Endodermal cell (in vitro differentiated cells): Measurements from ENCODE around the gene CERS6. TPM values are rescaled to one million over a fixed set of nuclear protein-coding genes. Genes with fewer than 3 reads are reported as not detected.

Experiments
- DNase-seq: peaks from one replicate; pipeline ENCODE4 v3.0.0-alpha.2; 2017
- H3K27ac ChIP-seq: 2 replicates; pipeline ENCODE4 v1.5.1; 2013; ENCODE audit warnings: mild to moderate bottlenecking, low read depth, low read length, moderate library complexity
- H3K27me3 ChIP-seq: 2 replicates; pipeline ENCODE4 v1.6.1; 2013; ENCODE audit warnings: mild to moderate bottlenecking, low read length, moderate library complexity; ENCODE audit not compliant: insufficient read depth, control insufficient read depth, poor library complexity, severe bottlenecking
- H3K36me3 ChIP-seq: 2 replicates; pipeline ENCODE4 v1.7.0; 2013; ENCODE audit warnings: mild to moderate bottlenecking, low read length, moderate library complexity; ENCODE audit not compliant: control insufficient read depth, insufficient read depth
- H3K4me1 ChIP-seq: one replicate; pipeline ENCODE4 v1.7.0; 2013; ENCODE audit warnings: low read length; ENCODE audit not compliant: control insufficient read depth, insufficient read depth
- H3K4me3 ChIP-seq: 2 replicates; pipeline ENCODE4 v1.5.1; 2013; ENCODE audit warnings: mild to moderate bottlenecking, low read length, moderate library complexity
- H3K9ac ChIP-seq: 2 replicates; pipeline ENCODE4 v1.6.1; 2013; ENCODE audit warnings: mild to moderate bottlenecking, low read length, moderate library complexity; ENCODE audit not compliant: poor library complexity, severe bottlenecking; ENCODE audit errors: extremely low read depth
- H3K9me3 ChIP-seq: 2 replicates; pipeline ENCODE4 v1.6.1; 2013; ENCODE audit warnings: mild to moderate bottlenecking, low read length, moderate library complexity; ENCODE audit not compliant: control insufficient read depth
- H3K27ac Mint-ChIP-seq: 2 replicates; pipeline ENCODE4 v1.8.0; 2020; ENCODE audit warnings: mixed read lengths
- H3K27me3 Mint-ChIP-seq: 2 replicates; pipeline ENCODE4 v1.8.0; 2021; ENCODE audit warnings: mild to moderate bottlenecking, mixed read lengths; ENCODE audit not compliant: insufficient read depth
- H3K36me3 Mint-ChIP-seq: 2 replicates; pipeline ENCODE4 v1.8.0; 2020; ENCODE audit warnings: low read depth, mixed read lengths
- H3K4me1 Mint-ChIP-seq: 2 replicates; pipeline ENCODE4 v1.8.0; 2020; ENCODE audit warnings: mixed read lengths
- H3K4me3 Mint-ChIP-seq: 2 replicates; pipeline ENCODE4 v1.8.0; 2020; ENCODE audit warnings: mild to moderate bottlenecking, moderate library complexity, mixed read lengths
- H3K9me3 Mint-ChIP-seq: 2 replicates; pipeline ENCODE4 v1.8.0; 2020; ENCODE audit warnings: mild to moderate bottlenecking, mixed read lengths
- CTCF ChIP-seq: fragments of 200-600 bp; sonication (generic); conservative IDR thresholded peaks from 2 replicates; pipeline ENCODE4 v1.5.0; 2021; ENCODE audit warnings: antibody characterized with exemption, mild to moderate bottlenecking
- WGBS, 2 experiments: methylation state at CpG; one replicate each; pipeline versions ENCODE4 v1.1.5 to v1.1.7; 2013; ENCODE audit warnings: missing lambda C conversion rate in 2 of 2, mixed read lengths in 1 of 2; ENCODE audit not compliant: insufficient coverage in 1 of 2, insufficient read length in 1 of 2; 5-methylcytosine and 5-hydroxymethylcytosine counted together
- total RNA-seq, 2 donors: library from RNA; stranded (reverse); fragmentation: NEBNext Ultra II Directional in 1 of 2; extraction: Animal tissue kit (Norgen Biotek cat#: 25700) in 1 of 2; gene quantifications; 2 replicates in 1 of 2; 3 replicates in 1 of 2; pipeline ENCODE4 v1.2.1, GENCODE V29; 2021

Gene CERS6
- total RNA-seq, 2 donors from 2014 or later = 41.3 to 52.0 TPM

- no peak for TF ChIP-seq CTCF
These were observed 87.0 kb downstream of the CERS6 start for GRCh38 chr2:168543037-168543436.

DNA sequence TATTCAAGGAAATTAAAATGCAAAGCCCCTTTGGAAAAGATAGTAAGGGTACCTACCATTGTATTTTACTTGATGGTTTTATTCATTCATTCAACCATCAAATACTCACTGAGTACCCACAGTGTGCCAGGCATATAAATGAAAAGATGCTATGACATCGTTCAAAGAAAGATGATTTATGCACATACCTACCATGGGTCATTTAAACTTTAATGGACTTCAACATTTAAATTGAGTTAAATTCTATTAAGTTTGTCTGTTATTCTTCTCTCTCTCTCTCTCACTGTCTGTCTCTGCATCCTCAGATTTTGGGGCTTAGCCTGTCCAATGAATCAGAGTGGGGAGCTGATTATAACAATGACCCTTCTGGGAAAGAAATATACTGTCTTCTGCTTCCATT, 87.9 kb downstream of the CERS6 start:
- H3K27ac ChIP-seq = no peak overlapping the region
- H3K36me3 ChIP-seq = peaks cover 20% of the 10 kb centered on the region
- peaks cover 2% of the 10 kb centered on the region for H3K4me1 ChIP-seq
- H3K4me3 Mint-ChIP-seq = no peak overlapping the region
- H3K9me3 Mint-ChIP-seq = peaks cover 11% of the 10 kb centered on the region
- peaks cover 38% of the 10 kb centered on the region for H3K4me1 Mint-ChIP-seq
- H3K9ac ChIP-seq = no peak overlapping the region
- no peak for DNase-seq
- H3K4me3 ChIP-seq = no peak overlapping the region
- H3K36me3 Mint-ChIP-seq = peaks cover 31% of the 10 kb centered on the region
- no peaks in the 10 kb centered on the region for H3K27me3 Mint-ChIP-seq
- peaks cover 18% of the 10 kb centered on the region for H3K9me3 ChIP-seq
- TF ChIP-seq CTCF = no peak
- peak overlapping the region; percentile 26 for H3K27ac Mint-ChIP-seq
- H3K27me3 ChIP-seq = no peaks in the 10 kb centered on the region
- 96 to 100% methylated on average over 1 of the region's 1 CpG for WGBS, 2 experiments

More at GRCh38 chr2:168543037-168543436, 87.0 kb downstream of the CERS6 start:
- DNase-seq = no peak
- peaks cover 26% of the 10 kb centered on the region for H3K36me3 Mint-ChIP-seq
- 93 to 100% methylated on average over 3 of the region's 4 CpGs for WGBS, 2 experiments
- peaks cover 36% of the 10 kb centered on the region for H3K4me1 Mint-ChIP-seq
- Histone ChIP-seq H3K27me3 (no peaks in the 10 kb centered on the region), H3K4me3 (no peak overlapping the region), H3K9me3 (peaks cover 18% of the 10 kb centered on the region), H3K9ac (no peak overlapping the region), H3K36me3 (peaks cover 11% of the 10 kb centered on the region), H3K27ac (no peak overlapping the region), H3K4me1 (peaks cover 2% of the 10 kb centered on the region)
- H3K27me3 Mint-ChIP-seq = no peaks in the 10 kb centered on the region
- peaks cover 11% of the 10 kb centered on the region for H3K9me3 Mint-ChIP-seq
- no peak overlapping the region for H3K27ac Mint-ChIP-seq
- no peak overlapping the region for H3K4me3 Mint-ChIP-seq

- H3K36me3 ChIP-seq = peaks cover 24% of the 10 kb centered on the region
- H3K4me3 ChIP-seq = no peak overlapping the region
- H3K27me3 Mint-ChIP-seq = no peaks in the 10 kb centered on the region
- TF ChIP-seq CTCF = no peak
- peaks cover 2% of the 10 kb centered on the region for H3K4me1 ChIP-seq
- H3K9ac ChIP-seq = no peak overlapping the region
- WGBS, 2 experiments = 70 to 76% methylated on average over 4 to 5 of the region's 5 CpGs
- peaks cover 3% of the 10 kb centered on the region for H3K9me3 Mint-ChIP-seq
- peaks cover 38% of the 10 kb centered on the region for H3K4me1 Mint-ChIP-seq
- peaks cover 5% of the 10 kb centered on the region for H3K9me3 ChIP-seq
- H3K27ac Mint-ChIP-seq = peak overlapping the region; percentile 84
- DNase-seq = no peak
- H3K27ac ChIP-seq = peak overlapping the region; percentile 47
- no peak overlapping the region for H3K4me3 Mint-ChIP-seq
- peaks cover 33% of the 10 kb centered on the region for H3K36me3 Mint-ChIP-seq
- H3K27me3 ChIP-seq = no peaks in the 10 kb centered on the region
These were observed 89.5 kb downstream of the CERS6 start for GRCh38 chr2:168545439-168546082.
